SW480 (cell line): ENCODE measurements around the gene TBC1D9.

Experiments
- DNase-seq: peaks from one replicate; pipeline ENCODE4 v3.0.0-alpha.2; 2016; ENCODE audit warnings: low spot score

TBC1D9 gene

GRCh38 chr4:140645614-140646412 is 110.4 kb downstream of the TBC1D9 start:
- DNase-seq: no peak

- DNase-seq: no peak
Measured at GRCh38 chr4:140645196-140645595, 111.0 kb downstream of the TBC1D9 start.

- DNase-seq: no peak
Measured at GRCh38 chr4:140644470-140645185, 111.6 kb downstream of the TBC1D9 start.

GRCh38 chr4:140643571-140644055 is 112.6 kb downstream of the TBC1D9 start:
- no peak for DNase-seq

- DNase-seq: no peak
Measured at GRCh38 chr4:140642674-140643437, 113.3 kb downstream of the TBC1D9 start.

GRCh38 chr4:140641789-140642439 is 114.3 kb downstream of the TBC1D9 start:
- DNase-seq: no peak

GRCh38 chr4:140641105-140641555 is 115.1 kb downstream of the TBC1D9 start:
- no peak for DNase-seq

GRCh38 chr4:140640150-140640748 is 115.9 kb downstream of the TBC1D9 start:
- no peak for DNase-seq

GRCh38 chr4:140639066-140639465 is 117.1 kb downstream of the TBC1D9 start:
- no peak for DNase-seq

GRCh38 chr4:140637836-140638235 is 118.3 kb downstream of the TBC1D9 start:
- DNase-seq: peak; percentile 16

GRCh38 chr4:140635606-140636005 is 120.6 kb downstream of the TBC1D9 start:
- DNase-seq: peak; percentile 49

- DNase-seq: no peak
Measured at GRCh38 chr4:140633951-140634350, 122.2 kb downstream of the TBC1D9 start.

- no peak for DNase-seq
Measured at GRCh38 chr4:140633124-140633523, 123.1 kb downstream of the TBC1D9 start.

- no peak for DNase-seq
Measured at GRCh38 chr4:140630246-140630645, 125.9 kb downstream of the TBC1D9 start.

GRCh38 chr4:140628016-140628415 is 128.2 kb downstream of the TBC1D9 start:
- no peak for DNase-seq

- DNase-seq: no peak
Measured at GRCh38 chr4:140626661-140627376, 129.4 kb downstream of the TBC1D9 start.

- no peak for DNase-seq
Measured at GRCh38 chr4:140622333-140622958, 133.7 kb downstream of the TBC1D9 start.

GRCh38 chr4:140621161-140621560 is 135.0 kb downstream of the TBC1D9 start:
- DNase-seq: no peak

GRCh38 chr4:140617499-140618248 is 138.5 kb downstream of the TBC1D9 start:
- DNase-seq: no peak

- DNase-seq: no peak
Measured at GRCh38 chr4:140615451-140615850, 140.7 kb downstream of the TBC1D9 start.
